ENCODE measurements around the gene MYLK2. TPM values are rescaled to one million over a fixed set of nuclear protein-coding genes. Genes with fewer than 3 reads are reported as not detected.
A peak's percentile ranks its signal among the peaks of the same experiment; 100 is the strongest.

The MYLK2 gene
- total RNA-seq, 4 donors from 2014 or later, result 0.21 to 0.69 TPM; not detected in 2

GRCh38 chr20:31839782-31840487, 20.8 kb downstream of the MYLK2 start:
- H3K4me1 ChIP-seq, result peaks cover 0 to 18% of the 10 kb centered on the region in 2 donors
- intact Hi-C loops (cut with DNase I; ENCODE audit: low total_unique reads), result loop anchor here (10.0 kb wide), 1 partner anchor 115 kb away; the partner anchor contains the start of gene PDRG1
- no peak overlapping the region for H3K27ac ChIP-seq

GRCh38 chr20:31840906-31841816, 22.0 kb downstream of the MYLK2 start:
- no peak for DNase-seq
- peaks cover 0 to 18% of the 10 kb centered on the region in 2 donors for H3K4me1 ChIP-seq
- intact Hi-C loops (cut with DNase I; ENCODE audit: low total_unique reads), result loop anchor here (10.0 kb wide), 1 partner anchor 114 kb away; the partner anchor contains the start of gene PDRG1

More at GRCh38 chr20:31839782-31840487, 20.8 kb downstream of the MYLK2 start:
- TF ChIP-seq POLR2A (IDR thresholded peaks at IDR 0.05), result no peak
- no peak for TF ChIP-seq CTCF (IDR thresholded peaks at IDR 0.05)
- no peaks in the 10 kb centered on the region for H3K9me3 ChIP-seq
- no peak for DNase-seq
- H3K4me3 ChIP-seq, result no peak overlapping the region
- no peaks in the 10 kb centered on the region for H3K36me3 ChIP-seq
- no peaks in the 10 kb centered on the region for H3K27me3 ChIP-seq

GRCh38 chr20:31841928-31842327, 22.8 kb downstream of the MYLK2 start:
- H3K4me3 ChIP-seq, result no peak overlapping the region
- H3K4me1 ChIP-seq, result peaks cover 0 to 18% of the 10 kb centered on the region in 2 donors
- H3K27me3 ChIP-seq, result no peaks in the 10 kb centered on the region
- TF ChIP-seq CTCF (IDR thresholded peaks at IDR 0.05), result no peak
- no peak for TF ChIP-seq POLR2A (IDR thresholded peaks at IDR 0.05)
- no peaks in the 10 kb centered on the region for H3K9me3 ChIP-seq
- DNase-seq, result peak in 1 of 2 donors; percentile 43
- peak overlapping the region; percentile 78 to 81 for H3K27ac ChIP-seq
- no peaks in the 10 kb centered on the region for H3K36me3 ChIP-seq
- intact Hi-C loops (cut with DNase I; ENCODE audit: low total_unique reads), result loop anchor here (10.0 kb wide), 1 partner anchor 113 kb away; the partner anchor contains the start of gene PDRG1

More at GRCh38 chr20:31840906-31841816, 22.0 kb downstream of the MYLK2 start:
- TF ChIP-seq POLR2A (IDR thresholded peaks at IDR 0.05), result no peak
- TF ChIP-seq CTCF (IDR thresholded peaks at IDR 0.05), result no peak
- Histone ChIP-seq H3K4me3 (no peak overlapping the region), H3K27ac (peak overlapping the region; percentile 78 to 81), H3K27me3 (no peaks in the 10 kb centered on the region), H3K9me3 (no peaks in the 10 kb centered on the region), H3K36me3 (no peaks in the 10 kb centered on the region)

- Histone ChIP-seq H3K36me3 (no peaks in the 10 kb centered on the region), H3K4me3 (no peak overlapping the region), H3K4me1 (peaks cover 0 to 18% of the 10 kb centered on the region in 2 donors), H3K9me3 (no peaks in the 10 kb centered on the region), H3K27me3 (no peaks in the 10 kb centered on the region), H3K27ac (peak overlapping the region; percentile 78 to 81)
- intact Hi-C loops (cut with DNase I; ENCODE audit: low total_unique reads), result loop anchor here (10.0 kb wide), 1 partner anchor 112 kb away; the partner anchor contains the start of gene PDRG1
- peak; percentile 43 to 59 for DNase-seq
- TF ChIP-seq POLR2A (IDR thresholded peaks at IDR 0.05) (no peak), CTCF (IDR thresholded peaks at IDR 0.05) (no peak)
Observed at GRCh38 chr20:31842471-31843157, 23.5 kb downstream of the MYLK2 start.

Measured in uterus (tissue), 4 donors.